ENCODE data around the gene ANKFN1. TPM values are rescaled to one million over a fixed set of nuclear protein-coding genes. Genes with fewer than 3 reads are reported as not detected.

The ANKFN1 gene
- total RNA-seq, 1 experiment from 2014 or later = not detected

- Histone ChIP-seq H3K4me1 (ENCODE audit: insufficient read depth, low read length) (no peaks in the 10 kb centered on the region), H2AFZ (ENCODE audit: low read length) (no peak overlapping the region), H2BK120ac (ENCODE audit: low read depth, low read length, poor library complexity, severe bottlenecking) (no peak overlapping the region), H3T11ph (ENCODE audit: low read length) (no peak overlapping the region), H4K91ac (ENCODE audit: insufficient read length, low read depth, low read length) (no peak overlapping the region), H3K4ac (ENCODE audit: low read depth, low read length) (no peak overlapping the region), H3K14ac (ENCODE audit: insufficient read depth, low read length) (no peak overlapping the region), H4K8ac (replicated peaks; ENCODE audit: insufficient read length, low read depth, low read length) (no peak overlapping the region), H4K5ac (ENCODE audit: insufficient read length, low read depth, low read length) (no peak overlapping the region), H3K23me2 (ENCODE audit: insufficient read length, low read depth, low read length, poor library complexity, severe bottlenecking) (no peaks in the 10 kb centered on the region), H2BK20ac (ENCODE audit: low read depth, low read length, poor library complexity, severe bottlenecking) (no peak overlapping the region), H4K20me1 (ENCODE audit: control insufficient read depth, insufficient read depth, insufficient read length) (no peaks in the 10 kb centered on the region), H3K79me2 (ENCODE audit: insufficient read depth, low read length) (no peaks in the 10 kb centered on the region), H3K9me3 (ENCODE audit: control insufficient read depth, low read depth, low read length) (no peaks in the 10 kb centered on the region), H3K9ac (ENCODE audit: extremely low read depth, insufficient read length, low read length) (no peak overlapping the region), H3K27me3 (ENCODE audit: insufficient read depth, low read length) (no peaks in the 10 kb centered on the region), H2BK12ac (ENCODE audit: insufficient read length, low read depth, low read length) (no peak overlapping the region), H3K23ac (ENCODE audit: insufficient read length, low read depth, low read length) (no peak overlapping the region), H2BK15ac (ENCODE audit: low read depth, low read length) (no peak overlapping the region), H3K79me1 (ENCODE audit: insufficient read depth, low read depth, low read length, poor library complexity, severe bottlenecking) (no peaks in the 10 kb centered on the region), H3K56ac (ENCODE audit: insufficient read length, low read depth, low read length) (no peak overlapping the region), H3K18ac (ENCODE audit: insufficient read length, low read depth, low read length) (no peak overlapping the region), H2AK5ac (ENCODE audit: insufficient read length, low read length) (no peak overlapping the region), H3K27ac (ENCODE audit: insufficient read length, low read depth, low read length) (no peak overlapping the region), H2BK5ac (ENCODE audit: insufficient read length, low read length) (no peak overlapping the region), H3K4me2 (ENCODE audit: insufficient read depth, insufficient read length, low read length) (no peak overlapping the region)
- no peaks in the 10 kb centered on the region for H3K36me3 Mint-ChIP-seq (ENCODE audit: insufficient read depth in 1 of 3, low read depth in 3 of 3)
- no peak overlapping the region for H3K27ac Mint-ChIP-seq
- no CpG with 5 or more reads among the region's 3 CpGs for WGBS (ENCODE audit: extremely low coverage, insufficient read length, low lambda C conversion rate)
- H3K4me1 Mint-ChIP-seq = peaks cover 0 to 2% of the 10 kb centered on the region in 2 experiments; a peak in 1 of 4 replicates
- TF ChIP-seq CTCF (conservative IDR thresholded peaks at IDR 0.05) = no peak
- no peaks in the 10 kb centered on the region for H3K9me3 Mint-ChIP-seq
- H3K27me3 Mint-ChIP-seq (ENCODE audit: low read depth) = no peaks in the 10 kb centered on the region
- DNase-seq = no peak
- H3K4me3 Mint-ChIP-seq = no peak overlapping the region
Observed at GRCh38 chr17:56111706-56112485, 41.4 kb upstream of the ANKFN1 start.
